Peyer's patch (tissue), 4 donors: ENCODE data around the gene PGM1.

Experiments
- CTCF ChIP-seq, 6 experiments: fragments of 450-650 bp in 4 of 6; fragments of 200-600 bp in 2 of 6; sonication (generic) in 1 of 6; IDR thresholded peaks; one replicate each; pipeline ENCODE4 v1.5.1; 2017 to 2019; ENCODE audit warnings: antibody characterized with exemption in 6 of 6, mild to moderate bottlenecking in 3 of 6, moderate library complexity in 1 of 6
- POLR2A ChIP-seq, 2 donors: fragments of 450-650 bp; IDR thresholded peaks; one replicate each; pipeline ENCODE4 v1.5.1; 2017; ENCODE audit warnings: antibody characterized with exemption in 2 of 2, mild to moderate bottlenecking in 2 of 2, moderate library complexity in 2 of 2

- TF ChIP-seq CTCF (IDR thresholded peaks at IDR 0.05) (no peak), POLR2A (IDR thresholded peaks at IDR 0.05) (no peak)
Measured at GRCh38 chr1:63621698-63622097, 28.5 kb downstream of the PGM1 start.
